H7 (cell line): ENCODE results near the gene ARL11. TPM values are rescaled to one million over a fixed set of nuclear protein-coding genes. Genes with fewer than 3 reads are reported as not detected.

Source experiments
- DNase-seq: peaks from one replicate; pipeline ENCODE4 v3.0.0; 2012
- H3K27me3 ChIP-seq: 2 replicates; pipeline ENCODE4 v1.6.0; 2011; ENCODE audit warnings: mild to moderate bottlenecking, low read length; ENCODE audit not compliant: control insufficient read depth, insufficient read depth
- H3K36me3 ChIP-seq: replicated peaks from 2 replicates; pipeline ENCODE4 v1.5.1; 2011; ENCODE audit warnings: low read length; ENCODE audit not compliant: control insufficient read depth, insufficient read depth
- H3K4me3 ChIP-seq: 2 replicates; pipeline ENCODE4 v1.5.1; 2011; ENCODE audit warnings: low read depth, mild to moderate bottlenecking, control low read depth, low read length, moderate library complexity; ENCODE audit not compliant: insufficient read depth
- total RNA-seq: library from RNA; depleted of rRNA; stranded (reverse); fragments of >200 nt; shearing (Covaris generic); gene quantifications from 2 replicates; pipeline ENCODE4 v1.2.3, GENCODE V29; 2014

The ARL11 gene
- total RNA-seq, 1 experiment from 2014 or later = 0.17 TPM

- H3K27me3 ChIP-seq = no peaks in the 10 kb centered on the region
- no peak overlapping the region for H3K4me3 ChIP-seq
- no peaks in the 10 kb centered on the region for H3K36me3 ChIP-seq
- no peak for DNase-seq
Measured at GRCh38 chr13:49629196-49629938, 1.1 kb downstream of the ARL11 start.

GRCh38 chr13:49629947-49630346 lies 1.6 kb downstream of the ARL11 start:
- Histone ChIP-seq H3K27me3 (no peaks in the 10 kb centered on the region), H3K4me3 (no peak overlapping the region), H3K36me3 (no peaks in the 10 kb centered on the region)
- no peak for DNase-seq

GRCh38 chr13:49630580-49630979 lies 2.3 kb downstream of the ARL11 start:
- no peak for DNase-seq
- Histone ChIP-seq H3K27me3 (no peaks in the 10 kb centered on the region), H3K36me3 (no peaks in the 10 kb centered on the region), H3K4me3 (no peak overlapping the region)

GRCh38 chr13:49632156-49632555 lies 3.8 kb downstream of the ARL11 start:
- H3K27me3 ChIP-seq = no peaks in the 10 kb centered on the region
- H3K36me3 ChIP-seq = no peaks in the 10 kb centered on the region
- DNase-seq = no peak
- no peak overlapping the region for H3K4me3 ChIP-seq

GRCh38 chr13:49633710-49634109 lies 5.4 kb downstream of the ARL11 start:
- DNase-seq = no peak
- H3K27me3 ChIP-seq = no peaks in the 10 kb centered on the region
- no peaks in the 10 kb centered on the region for H3K36me3 ChIP-seq
- no peak overlapping the region for H3K4me3 ChIP-seq

GRCh38 chr13:49635599-49636433 lies 7.5 kb downstream of the ARL11 start:
- peak; percentile 41 for DNase-seq
- Histone ChIP-seq H3K27me3 (no peaks in the 10 kb centered on the region), H3K4me3 (peak overlapping the region; percentile 39), H3K36me3 (no peaks in the 10 kb centered on the region)

GRCh38 chr13:49636705-49637104 lies 8.4 kb downstream of the ARL11 start:
- no peaks in the 10 kb centered on the region for H3K27me3 ChIP-seq
- no peak overlapping the region for H3K4me3 ChIP-seq
- DNase-seq = no peak
- H3K36me3 ChIP-seq = no peaks in the 10 kb centered on the region

- H3K27me3 ChIP-seq = no peaks in the 10 kb centered on the region
- no peaks in the 10 kb centered on the region for H3K36me3 ChIP-seq
- H3K4me3 ChIP-seq = no peak overlapping the region
- no peak for DNase-seq
Measured at GRCh38 chr13:49638030-49638743, 9.9 kb downstream of the ARL11 start.

- DNase-seq = no peak
- H3K36me3 ChIP-seq = no peaks in the 10 kb centered on the region
- no peaks in the 10 kb centered on the region for H3K27me3 ChIP-seq
- H3K4me3 ChIP-seq = no peak overlapping the region
Measured at GRCh38 chr13:49638744-49639072, 10.4 kb downstream of the ARL11 start.

- no peak for DNase-seq
- Histone ChIP-seq H3K36me3 (no peaks in the 10 kb centered on the region), H3K4me3 (no peak overlapping the region), H3K27me3 (no peaks in the 10 kb centered on the region)
Measured at GRCh38 chr13:49641801-49642291, 13.5 kb downstream of the ARL11 start.

- no peak for DNase-seq
- Histone ChIP-seq H3K36me3 (no peaks in the 10 kb centered on the region), H3K4me3 (no peak overlapping the region), H3K27me3 (no peaks in the 10 kb centered on the region)
Measured at GRCh38 chr13:49643035-49643646, 14.8 kb downstream of the ARL11 start.

- DNase-seq = no peak
- Histone ChIP-seq H3K4me3 (no peak overlapping the region), H3K27me3 (no peaks in the 10 kb centered on the region), H3K36me3 (no peaks in the 10 kb centered on the region)
Measured at GRCh38 chr13:49645451-49645850, 17.1 kb downstream of the ARL11 start.

- Histone ChIP-seq H3K4me3 (no peak overlapping the region), H3K27me3 (no peaks in the 10 kb centered on the region)
- DNase-seq = no peak
Measured at GRCh38 chr13:49646688-49647087, 18.4 kb downstream of the ARL11 start.

GRCh38 chr13:49649244-49649962 lies 21.1 kb downstream of the ARL11 start:
- DNase-seq = peak; percentile 70
- H3K27me3 ChIP-seq = no peaks in the 10 kb centered on the region
- no peak overlapping the region for H3K4me3 ChIP-seq
- H3K36me3 ChIP-seq = no peaks in the 10 kb centered on the region

More at GRCh38 chr13:49646688-49647087, 18.4 kb downstream of the ARL11 start:
- H3K36me3 ChIP-seq = no peaks in the 10 kb centered on the region
